Astrocyte of the spinal cord (primary cell): ENCODE measurements around the gene ESRRG.

ENCODE experiments used
- DNase-seq: peaks from one replicate; pipeline ENCODE4 v3.0.0; 2011; ENCODE audit warnings: low read depth, low spot score
- H3K4me3 ChIP-seq: 2 replicates; pipeline ENCODE4 v1.5.1; 2011; ENCODE audit warnings: low read depth, mild to moderate bottlenecking, low read length, moderate library complexity
- CTCF ChIP-seq: IDR thresholded peaks from 2 replicates; pipeline ENCODE4 v1.5.1; 2012; ENCODE audit warnings: low read depth, mild to moderate bottlenecking, low read length, inconsistent platforms
- in situ Hi-C: cut with HindIII; loops from 2 replicates; pipeline ENCODE4 v1.10.0; 2017; ENCODE audit warnings: low sequenced_read_pairs

Gene ESRRG

GRCh38 chr1:216651826-216652418, 71.3 kb downstream of the ESRRG start:
- no peak for DNase-seq
- no peak overlapping the region for H3K4me3 ChIP-seq
- in situ Hi-C loops = no loop called here
- no peak for TF ChIP-seq CTCF

- in situ Hi-C loops = no loop called here
- no peak overlapping the region for H3K4me3 ChIP-seq
- TF ChIP-seq CTCF = no peak
- DNase-seq = no peak
Observed at GRCh38 chr1:216643176-216643575, 80.1 kb downstream of the ESRRG start.

GRCh38 chr1:216641669-216642460, 81.4 kb downstream of the ESRRG start:
- no peak overlapping the region for H3K4me3 ChIP-seq
- DNase-seq = no peak
- TF ChIP-seq CTCF = no peak
- in situ Hi-C loops = no loop called here

GRCh38 chr1:216640100-216640499, 83.1 kb downstream of the ESRRG start:
- in situ Hi-C loops = no loop called here
- no peak overlapping the region for H3K4me3 ChIP-seq
- no peak for TF ChIP-seq CTCF
- no peak for DNase-seq

- no peak for DNase-seq
- in situ Hi-C loops = no loop called here
- no peak overlapping the region for H3K4me3 ChIP-seq
- no peak for TF ChIP-seq CTCF
Observed at GRCh38 chr1:216632980-216633379, 90.2 kb downstream of the ESRRG start.

- in situ Hi-C loops = no loop called here
- TF ChIP-seq CTCF = no peak
Observed at GRCh38 chr1:216630532-216630931, 92.7 kb downstream of the ESRRG start.

More at GRCh38 chr1:216630532-216630931, 92.7 kb downstream of the ESRRG start:
- H3K4me3 ChIP-seq = no peak overlapping the region
- no peak for DNase-seq
